DOHH2 (cell line): ENCODE data around the gene GHRH.
A peak's percentile ranks its signal among the peaks of the same experiment; 100 is the strongest.

ENCODE experiments used
- H3F3A ChIP-seq: fragments of 200-600 bp; sonication (generic), shearing (Covaris generic); 2 replicates; pipeline ENCODE4 v1.6.0; 2016; ENCODE audit warnings: antibody characterized with exemption, mild to moderate bottlenecking; ENCODE audit not compliant: control insufficient read depth, insufficient read depth
- H3K27ac ChIP-seq: fragments of 200-600 bp; sonication (generic); 2 replicates; pipeline ENCODE4 v1.5.1; 2014; ENCODE audit warnings: low read depth, mild to moderate bottlenecking, low read length, moderate library complexity
- H3K27me3 ChIP-seq: fragments of 200-600 bp; sonication (generic); 2 replicates; pipeline ENCODE4 v1.6.1; 2014; ENCODE audit warnings: mild to moderate bottlenecking, low read length, mixed read lengths; ENCODE audit not compliant: control insufficient read depth
- H3K36me3 ChIP-seq: fragments of 200-600 bp; sonication (generic); 2 replicates; pipeline ENCODE4 v1.6.1; 2014; ENCODE audit warnings: mild to moderate bottlenecking, low read length, moderate library complexity, mixed read lengths; ENCODE audit not compliant: control insufficient read depth
- H3K4me1 ChIP-seq: fragments of 200-600 bp; sonication (generic); 2 replicates; pipeline ENCODE4 v1.6.1; 2014; ENCODE audit warnings: mild to moderate bottlenecking, low read length, mixed read lengths; ENCODE audit not compliant: control insufficient read depth
- H3K4me2 ChIP-seq: fragments of 200-600 bp; sonication (generic); 2 replicates; pipeline ENCODE4 v1.6.0; 2014; ENCODE audit warnings: mild to moderate bottlenecking, low read length, moderate library complexity
- H3K4me3 ChIP-seq: fragments of 200-600 bp; sonication (generic); 2 replicates; pipeline ENCODE4 v1.5.1; 2014; ENCODE audit warnings: mild to moderate bottlenecking, low read length, mixed read lengths
- H3K79me2 ChIP-seq: fragments of 200-600 bp; sonication (generic); 2 replicates; pipeline ENCODE4 v1.6.1; 2014; ENCODE audit warnings: mild to moderate bottlenecking, low read length, mixed read lengths; ENCODE audit not compliant: control insufficient read depth
- H3K9me2 ChIP-seq: fragments of 200-600 bp; sonication (generic); replicated peaks from 2 replicates; pipeline ENCODE4 v1.6.1; 2014; ENCODE audit warnings: mild to moderate bottlenecking, low read length, mixed read lengths; ENCODE audit not compliant: control insufficient read depth
- H3K9me3 ChIP-seq: fragments of 200-600 bp; sonication (generic); 2 replicates; pipeline ENCODE4 v1.6.1; 2014; ENCODE audit warnings: antibody characterized with exemption, low read length, mixed read lengths; ENCODE audit not compliant: control insufficient read depth, insufficient read depth
- H4K20me1 ChIP-seq: fragments of 200-600 bp; sonication (generic); 2 replicates; pipeline ENCODE4 v1.6.0; 2014; ENCODE audit warnings: low read depth, mild to moderate bottlenecking, antibody characterized with exemption, low read length, moderate library complexity; ENCODE audit not compliant: control insufficient read depth, insufficient read depth
- EZH2phosphoT487 ChIP-seq: fragments of 200-600 bp; sonication (generic); IDR thresholded peaks from 2 replicates; pipeline ENCODE4 v1.6.1; 2017; ENCODE audit warnings: borderline replicate concordance, mild to moderate bottlenecking, antibody characterized with exemption, low read length, moderate library complexity, mixed read lengths
- TF ChIP-seq, protein P1 (sequence below): fragments of 200-600 bp; sonication (generic); IDR thresholded peaks from one replicate; pipeline ENCODE4 v1.5.1; 2014; ENCODE audit warnings: antibody characterized with exemption, mild to moderate bottlenecking, low read depth, low read length; ENCODE audit not compliant: poor library complexity, severe bottlenecking

The GHRH gene

GRCh38 chr20:37276494-37277252 lies 15.1 kb upstream of the GHRH start:
- H4K20me1 ChIP-seq, result no peaks in the 10 kb centered on the region
- no peak for TF ChIP-seq EZH2phosphoT487
- TF ChIP-seq, protein P1, sequence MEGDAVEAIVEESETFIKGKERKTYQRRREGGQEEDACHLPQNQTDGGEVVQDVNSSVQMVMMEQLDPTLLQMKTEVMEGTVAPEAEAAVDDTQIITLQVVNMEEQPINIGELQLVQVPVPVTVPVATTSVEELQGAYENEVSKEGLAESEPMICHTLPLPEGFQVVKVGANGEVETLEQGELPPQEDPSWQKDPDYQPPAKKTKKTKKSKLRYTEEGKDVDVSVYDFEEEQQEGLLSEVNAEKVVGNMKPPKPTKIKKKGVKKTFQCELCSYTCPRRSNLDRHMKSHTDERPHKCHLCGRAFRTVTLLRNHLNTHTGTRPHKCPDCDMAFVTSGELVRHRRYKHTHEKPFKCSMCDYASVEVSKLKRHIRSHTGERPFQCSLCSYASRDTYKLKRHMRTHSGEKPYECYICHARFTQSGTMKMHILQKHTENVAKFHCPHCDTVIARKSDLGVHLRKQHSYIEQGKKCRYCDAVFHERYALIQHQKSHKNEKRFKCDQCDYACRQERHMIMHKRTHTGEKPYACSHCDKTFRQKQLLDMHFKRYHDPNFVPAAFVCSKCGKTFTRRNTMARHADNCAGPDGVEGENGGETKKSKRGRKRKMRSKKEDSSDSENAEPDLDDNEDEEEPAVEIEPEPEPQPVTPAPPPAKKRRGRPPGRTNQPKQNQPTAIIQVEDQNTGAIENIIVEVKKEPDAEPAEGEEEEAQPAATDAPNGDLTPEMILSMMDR, result peak; percentile 38
- H3K27ac ChIP-seq, result peak overlapping the region; percentile 52

GRCh38 chr20:37274851-37275524 lies 13.4 kb upstream of the GHRH start:
- peak overlapping the region; percentile 48 for H3K4me3 ChIP-seq

More at GRCh38 chr20:37276494-37277252, 15.1 kb upstream of the GHRH start:
- peak overlapping the region; percentile 61 for H3K4me2 ChIP-seq
- H3K36me3 ChIP-seq, result no peaks in the 10 kb centered on the region
- H3K27me3 ChIP-seq, result peaks cover 4% of the 10 kb centered on the region; the same call in 1 of the 2 replicates
- H3K4me3 ChIP-seq, result peak overlapping the region; percentile 32
- H3F3A ChIP-seq, result peaks cover 11% of the 10 kb centered on the region
- no peaks in the 10 kb centered on the region for H3K9me3 ChIP-seq
- no peaks in the 10 kb centered on the region for H3K9me2 ChIP-seq
- H3K4me1 ChIP-seq, result peaks cover 48% of the 10 kb centered on the region
- no peaks in the 10 kb centered on the region for H3K79me2 ChIP-seq

DNA sequence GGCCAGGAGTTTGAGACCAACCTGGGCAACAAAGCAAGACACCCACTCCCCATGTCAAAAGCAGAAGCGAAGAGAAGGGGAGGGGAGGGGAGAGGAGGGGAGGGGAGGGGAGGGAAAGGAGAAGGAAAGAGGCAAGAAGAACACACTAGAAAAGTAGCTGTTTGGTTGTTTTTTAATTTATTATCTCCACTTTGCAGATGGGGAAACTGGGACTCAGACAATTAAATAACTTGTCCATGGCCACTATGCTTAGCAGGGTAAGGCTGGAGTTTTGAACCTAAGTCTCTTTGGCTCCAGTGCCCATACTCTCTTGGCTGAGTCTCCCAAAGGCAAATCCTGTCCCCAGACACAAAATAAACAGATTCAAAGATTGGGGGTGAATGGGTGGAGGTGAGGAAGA lies 12.4 kb upstream of the GHRH start:
- Histone ChIP-seq H3K4me3 (no peak overlapping the region), H3K36me3 (no peaks in the 10 kb centered on the region), H3K4me1 (peaks cover 62% of the 10 kb centered on the region), H3K27me3 (no peaks in the 10 kb centered on the region), H3K79me2 (no peaks in the 10 kb centered on the region), H3K4me2 (no peak overlapping the region; the same call in 1 of the 2 replicates), H4K20me1 (no peaks in the 10 kb centered on the region), H3K27ac (no peak overlapping the region), H3K9me3 (no peaks in the 10 kb centered on the region), H3K9me2 (no peaks in the 10 kb centered on the region), H3F3A (peaks cover 18% of the 10 kb centered on the region)
- TF ChIP-seq, protein P1, result no peak
- no peak for TF ChIP-seq EZH2phosphoT487

More at GRCh38 chr20:37274851-37275524, 13.4 kb upstream of the GHRH start:
- H3K27me3 ChIP-seq, result peaks cover 3% of the 10 kb centered on the region; the same call in 1 of the 2 replicates
- no peaks in the 10 kb centered on the region for H3K9me2 ChIP-seq
- no peaks in the 10 kb centered on the region for H3K36me3 ChIP-seq
- H3K79me2 ChIP-seq, result no peaks in the 10 kb centered on the region
- H3K4me2 ChIP-seq, result peak overlapping the region; percentile 61
- peaks cover 59% of the 10 kb centered on the region for H3K4me1 ChIP-seq
- H3K9me3 ChIP-seq, result no peaks in the 10 kb centered on the region
- no peak for TF ChIP-seq EZH2phosphoT487
- TF ChIP-seq, protein P1, result no peak
- peak overlapping the region; percentile 62 for H3K27ac ChIP-seq
- H3F3A ChIP-seq, result peaks cover 18% of the 10 kb centered on the region
- H4K20me1 ChIP-seq, result no peaks in the 10 kb centered on the region
